Measurements from ENCODE around the gene ANAPC15.

Gene ANAPC15

DNA sequence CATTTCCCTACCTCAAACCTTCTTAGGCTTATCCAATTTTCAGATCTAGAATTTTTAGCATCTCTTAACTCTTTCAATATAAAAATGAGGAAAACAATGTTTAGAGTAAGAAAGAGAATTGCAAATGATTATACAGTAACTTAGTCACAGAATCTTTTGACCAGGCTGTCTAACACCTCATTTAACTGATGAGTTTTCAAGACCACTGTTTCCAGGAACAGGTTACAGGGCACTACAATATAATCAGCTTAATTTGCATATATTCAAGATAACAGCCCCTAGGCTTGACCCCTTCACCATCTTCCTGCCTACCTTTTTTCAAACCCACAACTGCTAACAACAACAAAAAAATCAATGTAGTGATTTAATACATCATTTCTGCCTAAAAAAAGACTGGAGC lies 44.8 kb downstream of the ANAPC15 start:
- Histone ChIP-seq H3K4me3 (no peak overlapping the region), H3K27me3 (no peaks in the 10 kb centered on the region), H3K4me1 (peaks cover 0 to 60% (median 41%) of the 10 kb centered on the region in 4 donors), H3K36me3 (peaks cover 0 to 5% (median 0%) of the 10 kb centered on the region in 3 donors), H3K9me3 (no peaks in the 10 kb centered on the region), H3K27ac (peak overlapping the region in 1 of 2 donors; percentile 71)
- intact Hi-C loops (cut with DNase I; ENCODE audit: low total_unique reads): no loop called here
- TF ChIP-seq, protein P1, sequence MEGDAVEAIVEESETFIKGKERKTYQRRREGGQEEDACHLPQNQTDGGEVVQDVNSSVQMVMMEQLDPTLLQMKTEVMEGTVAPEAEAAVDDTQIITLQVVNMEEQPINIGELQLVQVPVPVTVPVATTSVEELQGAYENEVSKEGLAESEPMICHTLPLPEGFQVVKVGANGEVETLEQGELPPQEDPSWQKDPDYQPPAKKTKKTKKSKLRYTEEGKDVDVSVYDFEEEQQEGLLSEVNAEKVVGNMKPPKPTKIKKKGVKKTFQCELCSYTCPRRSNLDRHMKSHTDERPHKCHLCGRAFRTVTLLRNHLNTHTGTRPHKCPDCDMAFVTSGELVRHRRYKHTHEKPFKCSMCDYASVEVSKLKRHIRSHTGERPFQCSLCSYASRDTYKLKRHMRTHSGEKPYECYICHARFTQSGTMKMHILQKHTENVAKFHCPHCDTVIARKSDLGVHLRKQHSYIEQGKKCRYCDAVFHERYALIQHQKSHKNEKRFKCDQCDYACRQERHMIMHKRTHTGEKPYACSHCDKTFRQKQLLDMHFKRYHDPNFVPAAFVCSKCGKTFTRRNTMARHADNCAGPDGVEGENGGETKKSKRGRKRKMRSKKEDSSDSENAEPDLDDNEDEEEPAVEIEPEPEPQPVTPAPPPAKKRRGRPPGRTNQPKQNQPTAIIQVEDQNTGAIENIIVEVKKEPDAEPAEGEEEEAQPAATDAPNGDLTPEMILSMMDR (IDR thresholded peaks at IDR 0.05): no peak
- no peak for DNase-seq

DNA sequence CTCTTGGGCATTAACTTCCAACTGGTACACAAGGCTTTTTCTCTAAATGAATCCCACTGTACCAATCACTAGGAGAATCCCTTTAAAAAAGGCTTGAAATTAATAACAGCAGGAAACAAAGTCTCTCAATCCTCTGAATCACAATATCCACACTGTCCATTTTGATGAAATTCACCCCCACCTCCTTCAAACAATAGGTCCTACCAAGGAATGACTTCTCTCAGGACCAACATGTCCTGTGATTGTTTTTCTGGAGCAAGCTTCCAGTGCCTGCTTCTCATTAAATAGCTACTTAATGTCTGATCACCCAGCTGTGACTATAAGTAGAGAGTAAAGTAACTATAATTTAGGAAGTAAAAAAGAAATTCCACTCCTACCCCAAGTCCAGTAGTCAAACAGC lies 45.2 kb downstream of the ANAPC15 start:
- DNase-seq: no peak
- TF ChIP-seq, protein P1 (IDR thresholded peaks at IDR 0.05): no peak
- H3K27ac ChIP-seq: peak overlapping the region in 1 of 2 donors; percentile 71
- no peaks in the 10 kb centered on the region for H3K27me3 ChIP-seq
- no peak overlapping the region for H3K4me3 ChIP-seq
- no peaks in the 10 kb centered on the region for H3K9me3 ChIP-seq
- intact Hi-C loops (cut with DNase I; ENCODE audit: low total_unique reads): no loop called here
- H3K4me1 ChIP-seq: peaks cover 0 to 56% (median 39%) of the 10 kb centered on the region in 4 donors
- H3K36me3 ChIP-seq: peaks cover 0 to 5% (median 0%) of the 10 kb centered on the region in 3 donors

DNA sequence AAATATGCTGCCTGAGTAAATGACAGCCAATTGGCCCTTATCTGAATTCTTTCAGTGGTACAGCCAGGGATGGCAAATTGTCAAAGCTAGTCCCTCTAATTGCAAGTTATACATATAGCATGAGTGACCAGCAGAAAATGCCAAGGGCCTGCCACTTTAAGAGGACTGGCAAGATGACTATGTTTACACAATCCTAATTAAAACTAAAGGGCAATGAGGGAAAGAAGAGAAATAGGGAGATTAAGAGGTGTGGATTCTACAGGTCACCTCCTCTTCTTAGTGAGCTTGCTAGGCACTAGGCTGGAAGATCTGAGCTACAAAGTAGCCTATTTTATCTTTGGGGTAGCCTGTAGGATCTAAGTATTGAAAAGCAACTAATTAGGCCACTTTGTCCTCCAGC lies 45.6 kb downstream of the ANAPC15 start:
- Histone ChIP-seq H3K27ac (peak overlapping the region in 1 of 2 donors; percentile 71), H3K9me3 (no peaks in the 10 kb centered on the region), H3K4me3 (no peak overlapping the region), H3K36me3 (peaks cover 0 to 5% (median 1%) of the 10 kb centered on the region in 3 donors), H3K27me3 (no peaks in the 10 kb centered on the region), H3K4me1 (peaks cover 0 to 52% (median 36%) of the 10 kb centered on the region in 4 donors)
- TF ChIP-seq, protein P1 (IDR thresholded peaks at IDR 0.05): no peak
- intact Hi-C loops (cut with DNase I; ENCODE audit: low total_unique reads): no loop called here
- no peak for DNase-seq

DNA sequence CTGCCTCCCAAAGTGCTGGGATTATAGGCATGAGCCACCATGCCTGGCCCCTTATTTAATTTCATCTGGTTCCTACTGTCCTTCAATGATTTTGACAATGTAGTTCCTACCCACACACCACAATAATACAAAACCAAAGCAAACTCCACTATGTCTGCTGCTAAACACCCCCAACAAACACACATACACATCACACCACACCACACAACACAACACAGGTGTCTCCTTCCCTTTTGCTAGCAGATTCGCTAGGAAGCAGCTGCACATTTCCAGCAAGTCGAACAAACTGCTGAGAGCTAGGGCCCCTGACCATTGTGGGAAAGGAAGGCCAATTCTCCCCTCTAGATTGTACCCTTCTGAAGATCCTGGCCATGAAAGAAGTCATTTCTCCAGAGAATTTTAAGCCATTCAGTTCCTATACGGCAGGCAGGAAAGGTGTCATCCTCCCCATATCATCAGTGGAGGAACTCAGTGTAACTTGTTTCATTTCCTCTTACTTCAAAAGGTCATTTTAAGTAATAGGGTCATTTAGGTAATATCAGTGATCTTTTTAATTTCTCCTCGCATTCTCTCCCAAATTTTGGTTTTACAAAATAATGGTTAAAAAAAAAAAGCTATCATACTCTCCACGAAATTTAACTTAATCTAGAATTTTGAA lies 50.6 kb downstream of the ANAPC15 start:
- Histone ChIP-seq H3K27ac (no peak overlapping the region), H3K36me3 (peaks cover 0 to 5% (median 0%) of the 10 kb centered on the region in 3 donors), H3K4me3 (no peak overlapping the region), H3K27me3 (no peaks in the 10 kb centered on the region), H3K4me1 (peaks cover 0 to 13% (median 6%) of the 10 kb centered on the region in 4 donors), H3K9me3 (no peaks in the 10 kb centered on the region)
- TF ChIP-seq, protein P1 (IDR thresholded peaks at IDR 0.05): no peak
- intact Hi-C loops (cut with DNase I; ENCODE audit: low total_unique reads): no loop called here
- DNase-seq: no peak

Data from tibial artery (tissue), 4 donors.